K562 treated with DMSO at 1 percent for 48 hours (cell line): ENCODE results near the gene TPMT. TPM values are rescaled to one million over a fixed set of nuclear protein-coding genes. Genes with fewer than 3 reads are reported as not detected.

Experiments used
- total RNA-seq: library from RNA; unstranded; fragments of 300-600 nt; gene quantifications from 2 replicates; pipeline ENCODE4 v1.2.3, GENCODE V29; 2022; ENCODE audit warnings: low replicate concordance; ENCODE audit errors: extremely low read depth

The TPMT gene
- total RNA-seq = not detected in 2 replicates

DNA sequence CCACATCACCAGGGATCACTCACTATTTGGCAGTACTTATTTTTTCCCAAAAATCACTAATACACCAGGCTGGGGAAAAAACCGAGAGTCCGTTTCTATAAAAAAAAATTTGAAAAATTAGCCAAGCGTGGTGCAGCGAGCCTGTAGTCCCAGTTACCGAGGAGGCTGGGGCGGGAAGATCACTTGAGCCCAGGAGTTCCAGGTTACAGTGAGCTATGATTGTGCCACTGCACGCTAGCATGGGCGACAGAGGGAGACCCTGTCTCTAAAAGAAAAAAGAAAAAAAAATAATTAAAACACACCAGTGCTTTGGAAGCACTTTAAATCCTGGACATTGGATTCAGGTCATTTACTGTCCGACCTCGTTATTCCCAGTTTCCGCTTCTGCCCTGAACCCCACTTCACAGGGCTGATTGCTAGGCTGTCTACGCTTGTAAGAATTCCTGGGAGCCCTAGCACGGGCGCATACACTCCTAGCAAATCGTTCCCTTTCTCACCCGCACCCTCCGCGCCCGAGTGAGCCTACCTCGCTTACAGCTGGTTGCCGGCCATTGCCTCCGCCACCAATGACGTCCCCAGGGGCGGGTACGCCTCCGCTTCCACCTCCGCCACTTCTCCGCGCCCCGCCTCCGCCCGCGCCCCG, at the start of gene TPMT:
Gene TPMT (minus strand): TSS at position 571 of the 643 bp plus-strand sequence. CDS start 5,950 bp downstream, outside the sequence.

GRCh38 chr6:18155150-18155863, 430 bp upstream of the TPMT start, which contains the start of gene KDM1B:
Gene KDM1B, plus strand, starts transcription at chr6:18155422. Its CDS starts 4,474 bp downstream, at chr6:18159896.

GRCh38 chr6:18122128-18123093, 32.5 kb downstream of the TPMT start, which contains the start of gene NHLRC1:
Gene NHLRC1, minus strand, starts transcription at chr6:18122677. Its CDS starts 71 bp downstream, at chr6:18122606.

Other genes with a start within 250 kb of the TPMT start
- not detected in 2 replicates for gene KIF13A, start 167.4 kb downstream of the TPMT start, total RNA-seq
- not detected in 2 replicates for gene NHLRC1, start 32.4 kb downstream of the TPMT start, total RNA-seq
- gene KDM1B, start 345 bp upstream of the TPMT start, total RNA-seq = not detected in 2 replicates
- not detected in 2 replicates for gene DEK, start 109.5 kb upstream of the TPMT start, total RNA-seq
- gene RNF144B, start 232.3 kb upstream of the TPMT start, total RNA-seq = not detected in 2 replicates